ENCODE data around the gene SAYSD1. TPM values are rescaled to one million over a fixed set of nuclear protein-coding genes. Genes with fewer than 3 reads are reported as not detected.

SAYSD1 gene
- polyA plus RNA-seq, 4 donors = 13.4 to 17.8 (median 14.8) TPM

DNA sequence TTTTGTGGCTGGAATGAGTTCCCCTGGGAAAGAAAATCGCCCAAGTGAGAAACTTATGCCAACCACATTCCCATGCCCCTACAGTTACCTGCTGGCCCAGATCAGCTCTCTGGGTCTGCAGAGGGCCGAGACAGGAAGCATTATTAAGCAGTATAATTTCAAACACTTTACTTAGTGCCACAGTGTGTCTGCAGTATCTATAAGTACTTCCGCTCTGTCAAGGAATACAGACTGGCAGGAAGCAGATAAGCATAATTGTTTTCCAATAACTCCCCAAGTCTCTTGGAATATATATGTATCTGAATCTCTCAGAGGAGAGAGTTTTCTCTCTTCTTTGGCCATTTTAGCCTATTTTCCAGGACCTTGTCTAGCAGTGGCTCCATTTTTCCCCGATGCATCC is 24.9 kb downstream of the SAYSD1 start:
- H3K27ac ChIP-seq (ENCODE audit: low read depth in 1 of 3, low read length in 2 of 3) = no peak overlapping the region
- no peaks in the 10 kb centered on the region for H3K9me3 ChIP-seq (ENCODE audit: control insufficient read depth in 2 of 2, insufficient read depth in 1 of 2, low read depth in 1 of 2, low read length in 1 of 2)
- DNase-seq (no peak), FAIRE-seq (no peak)
- WGBS, 3 donors = 64 to 90% (median 71%) methylated on average over 4 of the region's 4 CpGs
- H3K36me3 ChIP-seq (ENCODE audit: control insufficient read depth in 3 of 3, insufficient read depth in 2 of 3, low read depth in 1 of 3, low read length in 3 of 3) = no peaks in the 10 kb centered on the region
- H3K27me3 ChIP-seq (ENCODE audit: control insufficient read depth in 3 of 3, insufficient read depth in 3 of 3, low read length in 3 of 3) = peaks cover 0 to 2% (median 0%) of the 10 kb centered on the region in 3 donors
- no peaks in the 10 kb centered on the region for H3K4me1 ChIP-seq (ENCODE audit: control insufficient read depth in 3 of 3, insufficient read depth in 2 of 3, low read depth in 1 of 3, low read length in 2 of 3)
- no peak overlapping the region for H3K4me3 ChIP-seq (ENCODE audit: low read depth in 1 of 3, low read length in 3 of 3)

DNA sequence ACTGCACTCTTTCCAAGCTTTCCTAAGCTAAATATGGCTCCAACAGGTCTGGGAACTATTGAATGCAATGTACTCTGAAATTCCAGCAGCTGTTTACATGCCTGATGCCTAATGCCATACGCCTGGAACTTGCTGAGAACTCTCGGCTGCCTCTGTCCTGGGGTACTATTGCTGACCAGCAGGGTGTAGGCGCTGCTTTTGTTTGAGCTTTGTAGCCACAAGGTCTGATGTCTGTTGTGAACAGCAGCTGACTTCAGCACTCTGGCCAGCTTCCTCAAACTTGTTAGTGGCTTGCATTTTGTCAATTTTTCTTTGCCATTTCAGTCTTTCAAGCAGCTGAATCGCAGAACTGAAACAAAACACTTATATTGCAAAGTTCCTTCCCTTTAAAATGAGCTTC is 26.7 kb downstream of the SAYSD1 start:
- H3K27me3 ChIP-seq (ENCODE audit: control insufficient read depth in 3 of 3, insufficient read depth in 3 of 3, low read length in 3 of 3) = peaks cover 0 to 2% (median 0%) of the 10 kb centered on the region in 3 donors
- peak; percentile 12 to 35 for DNase-seq
- H3K4me3 ChIP-seq (ENCODE audit: low read depth in 1 of 3, low read length in 3 of 3) = no peak overlapping the region
- H3K4me1 ChIP-seq (ENCODE audit: control insufficient read depth in 3 of 3, insufficient read depth in 2 of 3, low read depth in 1 of 3, low read length in 2 of 3) = no peaks in the 10 kb centered on the region
- WGBS, 3 donors = 20 to 44% (median 37%) methylated on average over 4 of the region's 4 CpGs
- no peaks in the 10 kb centered on the region for H3K9me3 ChIP-seq (ENCODE audit: control insufficient read depth in 2 of 2, insufficient read depth in 1 of 2, low read depth in 1 of 2, low read length in 1 of 2)
- no peaks in the 10 kb centered on the region for H3K36me3 ChIP-seq (ENCODE audit: control insufficient read depth in 3 of 3, insufficient read depth in 2 of 3, low read depth in 1 of 3, low read length in 3 of 3)
- FAIRE-seq = no peak
- H3K27ac ChIP-seq (ENCODE audit: low read depth in 1 of 3, low read length in 2 of 3) = no peak overlapping the region

DNA sequence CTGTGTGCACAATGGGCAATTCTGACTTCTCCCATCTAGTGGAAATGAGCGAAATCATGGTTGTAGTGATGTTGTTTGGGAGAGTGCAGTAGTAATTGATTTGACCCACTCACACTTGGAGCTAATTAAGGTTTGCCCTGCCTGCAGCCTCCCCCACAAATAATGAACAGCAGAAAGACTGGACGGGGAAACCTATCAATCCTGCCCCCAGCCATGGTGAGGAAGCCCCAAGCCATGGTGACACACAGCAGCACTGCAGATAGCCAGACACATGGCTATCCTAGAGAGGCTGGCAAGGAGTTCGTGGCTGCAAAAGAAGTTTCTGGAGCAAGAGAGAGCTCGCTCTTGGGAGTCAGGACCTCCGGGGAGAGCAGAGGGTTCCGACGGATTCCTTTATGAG is 27.8 kb downstream of the SAYSD1 start:
- no peaks in the 10 kb centered on the region for H3K36me3 ChIP-seq (ENCODE audit: control insufficient read depth in 3 of 3, insufficient read depth in 2 of 3, low read depth in 1 of 3, low read length in 3 of 3)
- H3K27ac ChIP-seq (ENCODE audit: low read depth in 1 of 3, low read length in 2 of 3) = no peak overlapping the region
- H3K4me3 ChIP-seq (ENCODE audit: low read depth in 1 of 3, low read length in 3 of 3) = no peak overlapping the region
- FAIRE-seq (no peak), DNase-seq (no peak)
- no peaks in the 10 kb centered on the region for H3K9me3 ChIP-seq (ENCODE audit: control insufficient read depth in 2 of 2, insufficient read depth in 1 of 2, low read depth in 1 of 2, low read length in 1 of 2)
- WGBS, 3 donors = 76 to 83% (median 81%) methylated on average over 7 of the region's 7 CpGs
- no peaks in the 10 kb centered on the region for H3K4me1 ChIP-seq (ENCODE audit: control insufficient read depth in 3 of 3, insufficient read depth in 2 of 3, low read depth in 1 of 3, low read length in 2 of 3)
- peaks cover 0 to 2% (median 0%) of the 10 kb centered on the region in 3 donors for H3K27me3 ChIP-seq (ENCODE audit: control insufficient read depth in 3 of 3, insufficient read depth in 3 of 3, low read length in 3 of 3)

DNA sequence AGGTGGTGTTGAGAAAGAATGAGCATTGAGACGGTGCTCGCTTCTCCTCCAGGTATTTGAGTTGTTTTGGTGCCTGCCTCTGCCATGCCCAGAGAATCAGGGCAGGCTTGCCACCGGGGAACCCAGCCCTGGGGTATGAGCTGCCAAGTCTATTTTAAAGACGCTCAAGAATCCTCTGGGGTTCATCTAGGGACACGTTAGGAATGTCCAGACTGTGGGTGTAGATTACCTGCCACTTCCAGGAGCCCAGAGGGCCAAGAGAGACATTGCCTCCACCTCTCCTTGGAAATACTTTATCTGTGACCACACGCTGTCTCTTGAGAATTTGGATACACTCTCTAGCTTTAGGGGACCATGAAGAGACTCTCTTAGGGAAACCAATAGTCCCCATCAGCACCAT is 28.3 kb downstream of the SAYSD1 start:
- FAIRE-seq (no peak), DNase-seq (no peak)
- H3K36me3 ChIP-seq (ENCODE audit: control insufficient read depth in 3 of 3, insufficient read depth in 2 of 3, low read depth in 1 of 3, low read length in 3 of 3) = no peaks in the 10 kb centered on the region
- 65 to 76% (median 74%) methylated on average over 6 of the region's 6 CpGs for WGBS, 3 donors
- H3K27me3 ChIP-seq (ENCODE audit: control insufficient read depth in 3 of 3, insufficient read depth in 3 of 3, low read length in 3 of 3) = peaks cover 0 to 2% (median 0%) of the 10 kb centered on the region in 3 donors
- H3K4me3 ChIP-seq (ENCODE audit: low read depth in 1 of 3, low read length in 3 of 3) = no peak overlapping the region
- no peaks in the 10 kb centered on the region for H3K4me1 ChIP-seq (ENCODE audit: control insufficient read depth in 3 of 3, insufficient read depth in 2 of 3, low read depth in 1 of 3, low read length in 2 of 3)
- H3K9me3 ChIP-seq (ENCODE audit: control insufficient read depth in 2 of 2, insufficient read depth in 1 of 2, low read depth in 1 of 2, low read length in 1 of 2) = no peaks in the 10 kb centered on the region
- no peak overlapping the region for H3K27ac ChIP-seq (ENCODE audit: low read depth in 1 of 3, low read length in 2 of 3)

DNA sequence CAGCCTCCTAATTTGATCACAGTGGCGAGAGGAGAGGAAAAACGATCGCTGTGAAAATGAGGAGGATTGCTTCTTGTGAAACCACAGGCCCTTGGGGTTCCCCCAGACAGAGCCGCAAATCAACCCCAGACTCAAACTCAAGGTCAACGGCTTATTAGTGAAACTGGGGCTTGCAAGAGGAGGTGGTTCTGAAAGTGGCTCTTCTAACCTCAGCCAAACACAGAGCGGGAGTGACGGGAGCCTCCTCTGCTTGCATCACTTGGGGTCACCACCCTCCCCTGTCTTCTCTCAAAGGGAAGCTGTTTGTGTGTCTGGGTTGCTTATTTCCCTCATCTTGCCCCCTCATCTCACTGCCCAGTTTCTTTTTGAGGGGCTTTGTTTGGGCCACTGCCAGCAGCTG is 28.7 kb downstream of the SAYSD1 start:
- no peaks in the 10 kb centered on the region for H3K36me3 ChIP-seq (ENCODE audit: control insufficient read depth in 3 of 3, insufficient read depth in 2 of 3, low read depth in 1 of 3, low read length in 3 of 3)
- WGBS, 3 donors = 67 to 77% (median 69%) methylated on average over 7 of the region's 7 CpGs

DNA sequence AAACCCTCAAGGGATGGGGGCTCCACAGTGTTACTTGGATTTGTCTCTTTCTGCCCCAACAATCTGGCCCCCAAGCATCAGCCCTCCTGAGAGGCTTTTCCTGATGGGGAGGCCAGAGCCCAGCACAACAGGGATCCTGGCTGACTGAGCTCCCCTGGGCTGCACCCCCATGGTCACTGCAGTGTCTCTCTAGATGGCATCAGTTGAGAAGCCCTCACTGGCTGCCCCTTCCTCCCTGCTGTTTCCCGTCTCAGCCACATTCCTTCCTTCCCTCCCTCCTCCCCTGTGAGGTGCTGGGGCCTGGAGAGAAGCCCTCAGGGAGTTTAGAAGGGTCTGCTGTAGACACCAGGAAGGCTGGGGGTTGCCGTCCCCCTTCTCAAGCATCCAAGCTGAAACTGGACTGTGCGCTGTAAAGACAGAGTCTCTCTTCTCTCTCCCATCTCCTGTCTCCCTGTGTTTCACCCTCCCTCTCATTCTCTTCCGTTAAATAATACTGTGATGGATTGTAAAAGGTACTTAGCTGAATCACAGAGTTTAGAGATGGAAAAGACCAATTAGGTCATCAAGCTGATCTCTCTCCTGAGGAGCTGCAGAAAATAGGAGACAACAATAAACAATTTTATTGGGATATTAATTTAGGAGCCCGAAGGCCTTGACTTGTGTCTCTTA is 29.7 kb downstream of the SAYSD1 start:
- no peaks in the 10 kb centered on the region for H3K9me3 ChIP-seq (ENCODE audit: control insufficient read depth in 2 of 2, insufficient read depth in 1 of 2, low read depth in 1 of 2, low read length in 1 of 2)
- no peak overlapping the region for H3K4me3 ChIP-seq (ENCODE audit: low read depth in 1 of 3, low read length in 3 of 3)
- H3K36me3 ChIP-seq (ENCODE audit: control insufficient read depth in 3 of 3, insufficient read depth in 2 of 3, low read depth in 1 of 3, low read length in 3 of 3) = no peaks in the 10 kb centered on the region
- peaks cover 0 to 2% (median 0%) of the 10 kb centered on the region in 3 donors for H3K27me3 ChIP-seq (ENCODE audit: control insufficient read depth in 3 of 3, insufficient read depth in 3 of 3, low read length in 3 of 3)
- DNase-seq = no peak
- FAIRE-seq = no peak
- 73 to 93% (median 84%) methylated on average over 5 of the region's 5 CpGs for WGBS, 3 donors
- no peak overlapping the region for H3K27ac ChIP-seq (ENCODE audit: low read depth in 1 of 3, low read length in 2 of 3)
- no peaks in the 10 kb centered on the region for H3K4me1 ChIP-seq (ENCODE audit: control insufficient read depth in 3 of 3, insufficient read depth in 2 of 3, low read depth in 1 of 3, low read length in 2 of 3)

More for the DNA sequence above, 28.7 kb downstream of the SAYSD1 start:
- FAIRE-seq = no peak
- DNase-seq = no peak
- Histone ChIP-seq H3K4me3 (ENCODE audit: low read depth in 1 of 3, low read length in 3 of 3) (no peak overlapping the region), H3K27me3 (ENCODE audit: control insufficient read depth in 3 of 3, insufficient read depth in 3 of 3, low read length in 3 of 3) (peaks cover 0 to 2% (median 0%) of the 10 kb centered on the region in 3 donors), H3K9me3 (ENCODE audit: control insufficient read depth in 2 of 2, insufficient read depth in 1 of 2, low read depth in 1 of 2, low read length in 1 of 2) (no peaks in the 10 kb centered on the region), H3K4me1 (ENCODE audit: control insufficient read depth in 3 of 3, insufficient read depth in 2 of 3, low read depth in 1 of 3, low read length in 2 of 3) (no peaks in the 10 kb centered on the region), H3K27ac (ENCODE audit: low read depth in 1 of 3, low read length in 2 of 3) (no peak overlapping the region)

DNA sequence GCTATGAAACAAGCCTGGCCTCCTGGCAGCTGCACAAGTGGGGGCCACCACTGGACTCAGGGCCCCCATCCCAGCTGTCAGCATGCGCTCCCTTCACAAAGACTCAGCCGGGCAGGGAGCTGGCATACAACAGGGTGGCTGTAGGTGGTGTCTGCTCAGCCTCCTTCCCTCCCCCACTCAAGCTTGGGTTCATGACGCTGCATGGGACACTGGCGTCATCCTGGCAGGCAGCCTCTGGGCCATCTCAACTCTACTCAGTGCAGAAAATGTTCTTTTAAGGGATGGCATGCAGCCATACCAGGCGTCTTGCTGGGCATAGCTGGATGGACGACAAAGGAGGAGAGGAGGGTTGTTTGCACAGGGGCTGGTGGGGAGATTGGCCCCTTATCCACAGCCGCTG is 30.5 kb downstream of the SAYSD1 start:
- H3K27me3 ChIP-seq (ENCODE audit: control insufficient read depth in 3 of 3, insufficient read depth in 3 of 3, low read length in 3 of 3) = peaks cover 0 to 2% (median 0%) of the 10 kb centered on the region in 3 donors
- no peaks in the 10 kb centered on the region for H3K9me3 ChIP-seq (ENCODE audit: control insufficient read depth in 2 of 2, insufficient read depth in 1 of 2, low read depth in 1 of 2, low read length in 1 of 2)
- no peaks in the 10 kb centered on the region for H3K4me1 ChIP-seq (ENCODE audit: control insufficient read depth in 3 of 3, insufficient read depth in 2 of 3, low read depth in 1 of 3, low read length in 2 of 3)
- DNase-seq = no peak
- no peak for FAIRE-seq
- no peak overlapping the region for H3K27ac ChIP-seq (ENCODE audit: low read depth in 1 of 3, low read length in 2 of 3)
- no peak overlapping the region for H3K4me3 ChIP-seq (ENCODE audit: low read depth in 1 of 3, low read length in 3 of 3)
- WGBS, 3 donors = 81 to 91% (median 87%) methylated on average over 7 of the region's 7 CpGs
- no peaks in the 10 kb centered on the region for H3K36me3 ChIP-seq (ENCODE audit: control insufficient read depth in 3 of 3, insufficient read depth in 2 of 3, low read depth in 1 of 3, low read length in 3 of 3)

DNA sequence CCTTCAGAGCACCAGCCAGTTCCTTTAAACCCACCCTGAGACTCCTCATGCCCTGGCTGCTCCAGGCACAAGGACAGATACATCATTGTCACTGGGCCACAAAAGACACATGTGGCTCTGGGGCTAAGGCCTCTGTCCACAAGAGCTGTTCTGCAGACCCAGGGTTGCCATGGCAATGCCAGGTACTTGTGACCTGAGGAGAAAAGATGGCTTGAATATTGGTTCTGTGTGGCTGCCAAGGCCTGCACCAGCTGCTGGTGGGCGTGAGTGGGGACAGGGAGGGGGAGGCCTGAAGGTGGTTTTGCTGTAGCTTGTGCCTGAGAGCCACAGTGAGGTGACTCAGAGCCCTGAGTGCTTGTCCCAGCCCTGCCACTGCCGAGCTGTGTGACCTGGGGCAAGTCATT is 31.8 kb downstream of the SAYSD1 start:
- Histone ChIP-seq H3K27me3 (ENCODE audit: control insufficient read depth in 3 of 3, insufficient read depth in 3 of 3, low read length in 3 of 3) (peaks cover 0 to 4% (median 0%) of the 10 kb centered on the region in 3 donors), H3K27ac (ENCODE audit: low read depth in 1 of 3, low read length in 2 of 3) (no peak overlapping the region), H3K36me3 (ENCODE audit: control insufficient read depth in 3 of 3, insufficient read depth in 2 of 3, low read depth in 1 of 3, low read length in 3 of 3) (no peaks in the 10 kb centered on the region), H3K4me1 (ENCODE audit: control insufficient read depth in 3 of 3, insufficient read depth in 2 of 3, low read depth in 1 of 3, low read length in 2 of 3) (no peaks in the 10 kb centered on the region), H3K9me3 (ENCODE audit: control insufficient read depth in 2 of 2, insufficient read depth in 1 of 2, low read depth in 1 of 2, low read length in 1 of 2) (no peaks in the 10 kb centered on the region), H3K4me3 (ENCODE audit: low read depth in 1 of 3, low read length in 3 of 3) (no peak overlapping the region)
- FAIRE-seq (no peak), DNase-seq (no peak)
- WGBS, 3 donors = 25 to 48% (median 32%) methylated on average over 2 of the region's 2 CpGs

DNA sequence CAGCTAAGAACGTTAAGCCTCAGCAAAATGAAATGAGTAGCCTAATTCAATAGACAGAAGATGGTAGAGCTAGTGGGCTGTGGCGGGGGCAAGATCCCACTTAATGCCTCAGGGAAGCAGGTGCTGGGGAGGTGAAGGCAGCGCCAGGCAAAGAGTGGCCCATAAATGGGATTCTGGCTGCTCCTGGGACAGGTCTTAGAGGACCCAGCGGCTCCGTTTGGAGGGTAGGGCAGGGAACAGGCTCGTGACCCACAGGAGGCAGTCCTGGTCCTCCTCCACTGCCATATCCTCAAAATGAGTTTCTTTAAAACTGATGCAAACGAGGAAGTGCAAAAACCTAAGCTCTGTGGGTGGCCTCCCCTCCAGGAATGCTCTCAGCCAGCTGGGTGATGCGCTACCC is 32.7 kb downstream of the SAYSD1 start:
- WGBS, 3 donors = 81 to 84% (median 82%) methylated on average over 8 of the region's 8 CpGs
- H3K36me3 ChIP-seq (ENCODE audit: control insufficient read depth in 3 of 3, insufficient read depth in 2 of 3, low read depth in 1 of 3, low read length in 3 of 3) = no peaks in the 10 kb centered on the region
- no peak for FAIRE-seq
- no peak for DNase-seq
- H3K4me1 ChIP-seq (ENCODE audit: control insufficient read depth in 3 of 3, insufficient read depth in 2 of 3, low read depth in 1 of 3, low read length in 2 of 3) = no peaks in the 10 kb centered on the region
- H3K9me3 ChIP-seq (ENCODE audit: control insufficient read depth in 2 of 2, insufficient read depth in 1 of 2, low read depth in 1 of 2, low read length in 1 of 2) = no peaks in the 10 kb centered on the region
- H3K4me3 ChIP-seq (ENCODE audit: low read depth in 1 of 3, low read length in 3 of 3) = no peak overlapping the region
- peaks cover 0 to 4% (median 0%) of the 10 kb centered on the region in 3 donors for H3K27me3 ChIP-seq (ENCODE audit: control insufficient read depth in 3 of 3, insufficient read depth in 3 of 3, low read length in 3 of 3)
- no peak overlapping the region for H3K27ac ChIP-seq (ENCODE audit: low read depth in 1 of 3, low read length in 2 of 3)

Data from small intestine (tissue), 7 donors.